ENCODE data around the gene STK25.

DNA sequence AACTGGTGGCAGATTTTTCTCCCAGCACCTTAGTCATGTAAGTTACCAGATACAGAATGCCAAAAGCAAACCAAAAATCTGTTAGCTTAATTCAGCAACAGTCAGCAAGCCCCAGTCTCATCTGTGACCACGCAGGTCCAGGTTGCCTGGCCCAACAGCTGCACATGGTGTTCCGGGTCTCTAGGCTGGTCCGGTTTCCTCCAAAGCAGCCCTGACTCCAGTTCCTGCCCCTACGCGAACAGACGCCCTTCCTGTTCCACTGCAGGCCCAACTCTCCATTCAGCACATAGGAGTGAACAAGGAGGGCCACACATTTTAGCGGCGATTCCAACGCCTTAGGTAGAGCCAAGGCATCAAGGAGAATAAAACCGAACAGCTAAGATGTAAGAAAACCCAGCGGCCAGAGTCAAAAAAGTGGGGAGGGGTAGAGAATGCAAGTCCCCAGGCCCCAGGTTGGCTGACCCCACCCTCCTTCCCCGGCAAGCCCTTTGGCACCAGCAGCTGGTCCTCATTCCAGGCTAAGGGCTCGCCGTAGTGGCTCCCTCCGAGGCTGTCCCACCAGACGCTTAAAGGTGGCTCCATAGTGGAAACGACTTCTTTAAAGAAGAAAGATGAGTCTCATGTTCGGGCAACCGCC is 1.5 kb downstream of the STK25 start:
- TF ChIP-seq, protein P1, sequence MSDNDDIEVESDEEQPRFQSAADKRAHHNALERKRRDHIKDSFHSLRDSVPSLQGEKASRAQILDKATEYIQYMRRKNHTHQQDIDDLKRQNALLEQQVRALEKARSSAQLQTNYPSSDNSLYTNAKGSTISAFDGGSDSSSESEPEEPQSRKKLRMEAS (IDR thresholded peaks at IDR 0.05; ENCODE audit: insufficient read depth, insufficient read length), result no peak
- TF ChIP-seq EZH2 (IDR thresholded peaks at IDR 0.05; ENCODE audit: borderline replicate concordance, low read depth, low read length, severe bottlenecking) (no peak), POLR2A (IDR thresholded peaks at IDR 0.05; ENCODE audit: low read depth, low read length) (peak; percentile 69), POLR2AphosphoS5 (IDR thresholded peaks at IDR 0.05; ENCODE audit: insufficient read depth, low read depth, low read length) (peak; percentile 43)
